H9 (cell line): ENCODE data around the gene COL18A1. TPM values are rescaled to one million over a fixed set of nuclear protein-coding genes. Genes with fewer than 3 reads are reported as not detected.
A peak's percentile ranks its signal among the peaks of the same experiment; 100 is the strongest.

Experiments used
- DNase-seq: peaks from one replicate; pipeline ENCODE4 v3.0.0-alpha.2; 2017
- H2AFZ ChIP-seq: one replicate; pipeline ENCODE4 v1.6.1; 2013; ENCODE audit warnings: mild to moderate bottlenecking, low read length, control low read depth, moderate library complexity
- H2AK5ac ChIP-seq: 2 replicates; pipeline ENCODE4 v1.6.1; 2013; ENCODE audit warnings: low read length, control low read depth, mixed read lengths; ENCODE audit not compliant: insufficient read length
- H2BK120ac ChIP-seq: one replicate; pipeline ENCODE4 v1.6.1; 2013; ENCODE audit warnings: low read depth, mild to moderate bottlenecking, low read length, control low read depth, inconsistent platforms; ENCODE audit not compliant: poor library complexity, severe bottlenecking
- H2BK12ac ChIP-seq: 2 replicates; pipeline ENCODE4 v1.6.1; 2013; ENCODE audit warnings: low read length, control low read depth, mixed read lengths, low read depth; ENCODE audit not compliant: insufficient read length
- H2BK15ac ChIP-seq: 2 replicates; pipeline ENCODE4 v1.6.1; 2013; ENCODE audit warnings: low read depth, low read length, control low read depth
- H2BK20ac ChIP-seq: one replicate; pipeline ENCODE4 v1.6.1; 2013; ENCODE audit warnings: low read depth, mild to moderate bottlenecking, low read length, control low read depth, inconsistent platforms; ENCODE audit not compliant: poor library complexity, severe bottlenecking
- H2BK5ac ChIP-seq: 2 replicates; pipeline ENCODE4 v1.6.1; 2013; ENCODE audit warnings: low read length, control low read depth, mixed read lengths; ENCODE audit not compliant: insufficient read length
- H3K14ac ChIP-seq: 2 replicates; pipeline ENCODE4 v1.6.1; 2013; ENCODE audit warnings: low read length, control low read depth; ENCODE audit not compliant: insufficient read depth
- H3K18ac ChIP-seq: 2 replicates; pipeline ENCODE4 v1.6.1; 2013; ENCODE audit warnings: low read depth, mild to moderate bottlenecking, mixed read lengths, low read length, control low read depth; ENCODE audit not compliant: insufficient read length
- H3K23ac ChIP-seq: 2 replicates; pipeline ENCODE4 v1.6.1; 2013; ENCODE audit warnings: low read length, control low read depth, mixed read lengths, low read depth; ENCODE audit not compliant: insufficient read length
- H3K23me2 ChIP-seq: 2 replicates; pipeline ENCODE4 v1.6.1; 2013; ENCODE audit warnings: low read depth, mild to moderate bottlenecking, mixed read lengths, low read length, control low read depth; ENCODE audit not compliant: insufficient read length, poor library complexity, severe bottlenecking
- H3K27ac ChIP-seq: 2 replicates; pipeline ENCODE4 v1.5.1; 2013; ENCODE audit warnings: low read length, control low read depth, mixed read lengths, low read depth; ENCODE audit not compliant: insufficient read length
- H3K27me3 ChIP-seq: 2 replicates; pipeline ENCODE4 v1.6.1; 2013; ENCODE audit warnings: low read length, control low read depth, inconsistent platforms; ENCODE audit not compliant: insufficient read depth
- H3K4ac ChIP-seq: 2 replicates; pipeline ENCODE4 v1.6.1; 2013; ENCODE audit warnings: low read depth, mild to moderate bottlenecking, control low read depth, inconsistent platforms, low read length, moderate library complexity
- H3K4me1 ChIP-seq: 2 replicates; pipeline ENCODE4 v1.6.1; 2013; ENCODE audit warnings: low read length, control low read depth, inconsistent platforms; ENCODE audit not compliant: insufficient read depth
- H3K4me2 ChIP-seq: 2 replicates; pipeline ENCODE4 v1.6.1; 2013; ENCODE audit warnings: low read length, control low read depth, mixed read lengths; ENCODE audit not compliant: insufficient read length, insufficient read depth
- H3K56ac ChIP-seq: 2 replicates; pipeline ENCODE4 v1.6.1; 2013; ENCODE audit warnings: low read depth, mild to moderate bottlenecking, mixed read lengths, low read length, control low read depth; ENCODE audit not compliant: insufficient read length
- H3K79me1 ChIP-seq: 2 replicates; pipeline ENCODE4 v1.6.1; 2013; ENCODE audit warnings: low read depth, mild to moderate bottlenecking, moderate library complexity, low read length, control low read depth, inconsistent platforms; ENCODE audit not compliant: insufficient read depth, poor library complexity, severe bottlenecking
- H3K79me2 ChIP-seq: 2 replicates; pipeline ENCODE4 v1.6.1; 2013; ENCODE audit warnings: low read length, control low read depth, inconsistent platforms; ENCODE audit not compliant: insufficient read depth
- H3K9ac ChIP-seq: 2 replicates; pipeline ENCODE4 v1.6.1; 2013; ENCODE audit warnings: low read length, control low read depth, mixed read lengths; ENCODE audit not compliant: insufficient read length; ENCODE audit errors: extremely low read depth
- H3K9me3 ChIP-seq: one replicate; pipeline ENCODE4 v1.6.1; 2013; ENCODE audit warnings: low read depth, low read length, inconsistent platforms; ENCODE audit not compliant: control insufficient read depth
- H3T11ph ChIP-seq: one replicate; pipeline ENCODE4 v1.6.1; 2013; ENCODE audit warnings: mild to moderate bottlenecking, low read length, control low read depth, inconsistent platforms
- H4K20me1 ChIP-seq: one replicate; pipeline ENCODE4 v1.6.1; 2013; ENCODE audit not compliant: control insufficient read depth, insufficient read length, insufficient read depth
- H4K5ac ChIP-seq: 2 replicates; pipeline ENCODE4 v1.6.1; 2013; ENCODE audit warnings: low read depth, mild to moderate bottlenecking, mixed read lengths, low read length, control low read depth; ENCODE audit not compliant: insufficient read length
- H4K8ac ChIP-seq: replicated peaks from 2 replicates; pipeline ENCODE4 v1.6.1; 2013; ENCODE audit warnings: low read length, control low read depth, mixed read lengths, low read depth; ENCODE audit not compliant: insufficient read length
- H4K91ac ChIP-seq: 2 replicates; pipeline ENCODE4 v1.6.1; 2013; ENCODE audit warnings: low read depth, mild to moderate bottlenecking, moderate library complexity, mixed read lengths, low read length, control low read depth; ENCODE audit not compliant: insufficient read length
- H3K27ac Mint-ChIP-seq, 3 experiments: 2 replicates in 2 of 3; 3 replicates in 1 of 3; pipeline ENCODE4 v1.8.0; 2020 to 2021; ENCODE audit warnings: mixed read lengths in 3 of 3, mild to moderate bottlenecking in 1 of 3, moderate library complexity in 1 of 3
- H3K27me3 Mint-ChIP-seq: 2 replicates; pipeline ENCODE4 v1.8.0; 2021; ENCODE audit warnings: low read depth, mild to moderate bottlenecking, moderate library complexity, mixed read lengths
- H3K36me3 Mint-ChIP-seq, 3 experiments: 2 replicates in 2 of 3; 3 replicates in 1 of 3; pipeline ENCODE4 v1.8.0; 2020 to 2021; ENCODE audit warnings: low read depth in 3 of 3, mixed read lengths in 3 of 3; ENCODE audit not compliant: insufficient read depth in 1 of 3
- H3K4me1 Mint-ChIP-seq, 2 experiments: 2 replicates each; pipeline ENCODE4 v1.8.0; 2020; ENCODE audit warnings: mixed read lengths in 2 of 2
- H3K4me3 Mint-ChIP-seq, 2 experiments: 2 replicates in 1 of 2; 3 replicates in 1 of 2; pipeline ENCODE4 v1.8.0; 2020 to 2021; ENCODE audit warnings: mild to moderate bottlenecking in 2 of 2, mixed read lengths in 2 of 2, moderate library complexity in 1 of 2
- H3K9me3 Mint-ChIP-seq, 2 experiments: 2 replicates in 1 of 2; 3 replicates in 1 of 2; pipeline ENCODE4 v1.8.0; 2020; ENCODE audit warnings: mild to moderate bottlenecking in 2 of 2, mixed read lengths in 2 of 2, moderate library complexity in 1 of 2
- WGBS: extraction: QIAGEN DNeasy Blood & Tissue Kit; methylation state at CpG from one replicate; pipeline ENCODE4 v1.1.7; 2013; ENCODE audit warnings: missing lambda C conversion rate, low lambda C conversion rate, mixed read lengths; ENCODE audit not compliant: insufficient read length; ENCODE audit errors: extremely low coverage; 5-methylcytosine and 5-hydroxymethylcytosine counted together
- total RNA-seq: library from RNA; stranded (reverse); gene quantifications from 2 replicates; pipeline ENCODE4 v1.2.1, GENCODE V29; 2021
- TF ChIP-seq, protein P1 (sequence below): fragments of 200-600 bp; sonication (generic); conservative IDR thresholded peaks from 3 replicates; pipeline ENCODE4 v1.8.0; 2021; ENCODE audit warnings: antibody characterized with exemption, mild to moderate bottlenecking

The COL18A1 gene
- total RNA-seq, 1 experiment from 2014 or later: 232 TPM

GRCh38 chr21:45544449-45545235, 139.7 kb downstream of the COL18A1 start:
- Histone ChIP-seq H3K4me1 (no peaks in the 10 kb centered on the region), H3K4me2 (no peak overlapping the region), H4K91ac (no peak overlapping the region), H2BK15ac (no peak overlapping the region), H3K79me2 (peaks cover 3% of the 10 kb centered on the region; the same call in 1 of the 2 replicates), H3K9ac (no peak overlapping the region), H4K8ac (no peak overlapping the region), H3K79me1 (no peaks in the 10 kb centered on the region), H3K4ac (no peak overlapping the region), H3K23ac (no peak overlapping the region), H3K27me3 (no peaks in the 10 kb centered on the region), H3K18ac (no peak overlapping the region), H4K5ac (no peak overlapping the region), H3K9me3 (no peaks in the 10 kb centered on the region), H3T11ph (no peak overlapping the region), H3K56ac (no peak overlapping the region), H2BK5ac (no peak overlapping the region), H3K27ac (no peak overlapping the region), H2AK5ac (no peak overlapping the region), H2BK120ac (no peak overlapping the region), H3K23me2 (peaks cover 5% of the 10 kb centered on the region), H2BK12ac (no peak overlapping the region), H4K20me1 (no peaks in the 10 kb centered on the region), H2BK20ac (no peak overlapping the region), H3K14ac (no peak overlapping the region), H2AFZ (no peak overlapping the region)
- WGBS: no CpG with 5 or more reads among the region's 18 CpGs
- Mint-ChIP-seq H3K27me3 (peaks cover 20% of the 10 kb centered on the region), H3K36me3 (peaks cover 0 to 7% (median 3%) of the 10 kb centered on the region in 3 experiments; a peak in 2 of 7 replicates), H3K27ac (no peak overlapping the region), H3K9me3 (peaks cover 3 to 6% of the 10 kb centered on the region in 2 experiments; a peak in 3 of 5 replicates), H3K4me1 (peaks cover 10 to 14% of the 10 kb centered on the region in 2 experiments), H3K4me3 (no peak overlapping the region)
- DNase-seq: peak; percentile 24
- TF ChIP-seq, protein P1, sequence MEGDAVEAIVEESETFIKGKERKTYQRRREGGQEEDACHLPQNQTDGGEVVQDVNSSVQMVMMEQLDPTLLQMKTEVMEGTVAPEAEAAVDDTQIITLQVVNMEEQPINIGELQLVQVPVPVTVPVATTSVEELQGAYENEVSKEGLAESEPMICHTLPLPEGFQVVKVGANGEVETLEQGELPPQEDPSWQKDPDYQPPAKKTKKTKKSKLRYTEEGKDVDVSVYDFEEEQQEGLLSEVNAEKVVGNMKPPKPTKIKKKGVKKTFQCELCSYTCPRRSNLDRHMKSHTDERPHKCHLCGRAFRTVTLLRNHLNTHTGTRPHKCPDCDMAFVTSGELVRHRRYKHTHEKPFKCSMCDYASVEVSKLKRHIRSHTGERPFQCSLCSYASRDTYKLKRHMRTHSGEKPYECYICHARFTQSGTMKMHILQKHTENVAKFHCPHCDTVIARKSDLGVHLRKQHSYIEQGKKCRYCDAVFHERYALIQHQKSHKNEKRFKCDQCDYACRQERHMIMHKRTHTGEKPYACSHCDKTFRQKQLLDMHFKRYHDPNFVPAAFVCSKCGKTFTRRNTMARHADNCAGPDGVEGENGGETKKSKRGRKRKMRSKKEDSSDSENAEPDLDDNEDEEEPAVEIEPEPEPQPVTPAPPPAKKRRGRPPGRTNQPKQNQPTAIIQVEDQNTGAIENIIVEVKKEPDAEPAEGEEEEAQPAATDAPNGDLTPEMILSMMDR: no peak
